PC-3 (cell line): ENCODE results near the gene NREP.

ENCODE experiments used
- EZH2 ChIP-seq: fragments of 300-600 bp; sonication (generic); IDR thresholded peaks from one replicate; pipeline ENCODE4 v1.6.1; 2017; ENCODE audit warnings: antibody characterized with exemption, mild to moderate bottlenecking, low read length; ENCODE audit not compliant: unreplicated experiment
- EZH2phosphoT487 ChIP-seq: fragments of 300-600 bp; sonication (generic); IDR thresholded peaks from 2 replicates; pipeline ENCODE4 v1.6.1; 2018; ENCODE audit warnings: mild to moderate bottlenecking, antibody characterized with exemption, low read length, borderline replicate concordance
- TF ChIP-seq, protein P1 (sequence below): fragments of 300-600 bp; sonication (generic); conservative IDR thresholded peaks from 2 replicates; pipeline ENCODE4 v1.5.1; 2017; ENCODE audit warnings: antibody characterized with exemption, low read depth, mild to moderate bottlenecking, low read length

DNA sequence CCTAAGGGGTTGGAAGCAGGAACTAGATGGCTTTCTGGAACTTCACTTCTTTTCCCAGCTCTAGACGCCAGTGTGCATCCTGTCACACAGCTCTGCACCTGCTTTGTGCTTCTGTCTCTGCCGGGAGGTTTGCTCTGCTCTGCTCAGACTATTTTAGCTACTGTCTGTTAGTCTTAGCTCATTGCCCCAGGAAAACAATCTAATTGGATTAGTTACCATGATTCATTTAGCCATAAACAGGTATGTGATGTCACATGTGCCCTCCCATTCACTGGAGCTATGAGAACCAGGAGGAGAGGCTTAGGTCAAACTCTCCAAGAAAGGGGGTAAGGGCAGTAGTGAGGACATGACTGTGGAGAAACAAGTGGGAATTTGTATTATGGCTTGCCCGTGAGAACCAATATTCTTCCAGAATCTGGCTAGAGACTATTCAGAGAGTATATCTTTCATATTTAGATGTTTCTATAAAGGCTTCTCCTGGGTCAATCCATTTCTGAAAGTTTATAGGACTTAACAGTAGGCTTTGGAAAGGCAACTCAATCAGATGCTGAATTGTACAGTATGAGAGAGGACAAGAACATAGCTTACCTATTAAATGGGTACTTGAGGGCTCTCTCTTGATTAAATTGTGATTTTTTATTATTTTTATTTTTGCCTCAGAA is 22.4 kb upstream of the NREP start:
- no peak for TF ChIP-seq EZH2
- TF ChIP-seq, protein P1, sequence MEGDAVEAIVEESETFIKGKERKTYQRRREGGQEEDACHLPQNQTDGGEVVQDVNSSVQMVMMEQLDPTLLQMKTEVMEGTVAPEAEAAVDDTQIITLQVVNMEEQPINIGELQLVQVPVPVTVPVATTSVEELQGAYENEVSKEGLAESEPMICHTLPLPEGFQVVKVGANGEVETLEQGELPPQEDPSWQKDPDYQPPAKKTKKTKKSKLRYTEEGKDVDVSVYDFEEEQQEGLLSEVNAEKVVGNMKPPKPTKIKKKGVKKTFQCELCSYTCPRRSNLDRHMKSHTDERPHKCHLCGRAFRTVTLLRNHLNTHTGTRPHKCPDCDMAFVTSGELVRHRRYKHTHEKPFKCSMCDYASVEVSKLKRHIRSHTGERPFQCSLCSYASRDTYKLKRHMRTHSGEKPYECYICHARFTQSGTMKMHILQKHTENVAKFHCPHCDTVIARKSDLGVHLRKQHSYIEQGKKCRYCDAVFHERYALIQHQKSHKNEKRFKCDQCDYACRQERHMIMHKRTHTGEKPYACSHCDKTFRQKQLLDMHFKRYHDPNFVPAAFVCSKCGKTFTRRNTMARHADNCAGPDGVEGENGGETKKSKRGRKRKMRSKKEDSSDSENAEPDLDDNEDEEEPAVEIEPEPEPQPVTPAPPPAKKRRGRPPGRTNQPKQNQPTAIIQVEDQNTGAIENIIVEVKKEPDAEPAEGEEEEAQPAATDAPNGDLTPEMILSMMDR = no peak
- TF ChIP-seq EZH2phosphoT487 = no peak
